Measurements from ENCODE around the gene POLD4.

The POLD4 gene

GRCh38 chr11:67387518-67387917 lies 34.2 kb upstream of the POLD4 start:
- no peak for DNase-seq

- DNase-seq = no peak
Observed at GRCh38 chr11:67387069-67387468, 33.7 kb upstream of the POLD4 start.

GRCh38 chr11:67384851-67385366 lies 31.6 kb upstream of the POLD4 start:
- DNase-seq = no peak

- DNase-seq = peak; percentile 93
Observed at GRCh38 chr11:67382276-67383136, 29.2 kb upstream of the POLD4 start.

- DNase-seq = no peak
Observed at GRCh38 chr11:67381244-67381972, 28.1 kb upstream of the POLD4 start.

GRCh38 chr11:67379061-67380058 lies 26.0 kb upstream of the POLD4 start:
- DNase-seq = no peak

- DNase-seq = no peak
Observed at GRCh38 chr11:67378544-67378943, 25.2 kb upstream of the POLD4 start.

GRCh38 chr11:67376873-67377808 lies 23.8 kb upstream of the POLD4 start:
- DNase-seq = no peak

- DNase-seq = no peak
Observed at GRCh38 chr11:67376063-67376820, 22.9 kb upstream of the POLD4 start.

- DNase-seq = no peak
Observed at GRCh38 chr11:67375320-67376055, 22.1 kb upstream of the POLD4 start.

GRCh38 chr11:67374571-67375281 lies 21.4 kb upstream of the POLD4 start:
- no peak for DNase-seq

- peak; percentile 91 for DNase-seq
Observed at GRCh38 chr11:67373648-67374570, 20.6 kb upstream of the POLD4 start.

- peak; percentile 76 for DNase-seq
Observed at GRCh38 chr11:67372993-67373647, 19.8 kb upstream of the POLD4 start, which contains the start of gene CLCF1. TSS of gene CLCF1 (minus strand) at chr11:67373598. CDS start at chr11:67373539, 59 bp downstream.

- DNase-seq = no peak
Observed at GRCh38 chr11:67372321-67372992, 19.1 kb upstream of the POLD4 start.

- DNase-seq = no peak
Observed at GRCh38 chr11:67371911-67372320, 18.6 kb upstream of the POLD4 start.

GRCh38 chr11:67371189-67371910 lies 18.0 kb upstream of the POLD4 start:
- DNase-seq = peak; percentile 70
